Measurements from ENCODE around the gene BLID.

BLID gene

DNA sequence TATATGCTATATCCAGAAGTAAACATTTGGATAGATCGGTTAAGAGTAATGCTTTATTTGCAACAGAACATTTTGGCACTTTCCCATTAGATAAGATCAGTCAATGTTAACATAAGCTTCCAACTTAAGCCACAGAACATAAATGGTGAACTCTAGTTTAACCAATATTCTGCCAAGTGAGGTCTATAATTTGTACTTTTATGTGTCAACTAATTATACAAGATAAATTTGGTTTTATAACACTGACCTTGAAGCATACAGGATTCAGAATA lies 23.5 kb upstream of the BLID start:
- DNase-seq (ENCODE audit: low spot score): no peak

DNA sequence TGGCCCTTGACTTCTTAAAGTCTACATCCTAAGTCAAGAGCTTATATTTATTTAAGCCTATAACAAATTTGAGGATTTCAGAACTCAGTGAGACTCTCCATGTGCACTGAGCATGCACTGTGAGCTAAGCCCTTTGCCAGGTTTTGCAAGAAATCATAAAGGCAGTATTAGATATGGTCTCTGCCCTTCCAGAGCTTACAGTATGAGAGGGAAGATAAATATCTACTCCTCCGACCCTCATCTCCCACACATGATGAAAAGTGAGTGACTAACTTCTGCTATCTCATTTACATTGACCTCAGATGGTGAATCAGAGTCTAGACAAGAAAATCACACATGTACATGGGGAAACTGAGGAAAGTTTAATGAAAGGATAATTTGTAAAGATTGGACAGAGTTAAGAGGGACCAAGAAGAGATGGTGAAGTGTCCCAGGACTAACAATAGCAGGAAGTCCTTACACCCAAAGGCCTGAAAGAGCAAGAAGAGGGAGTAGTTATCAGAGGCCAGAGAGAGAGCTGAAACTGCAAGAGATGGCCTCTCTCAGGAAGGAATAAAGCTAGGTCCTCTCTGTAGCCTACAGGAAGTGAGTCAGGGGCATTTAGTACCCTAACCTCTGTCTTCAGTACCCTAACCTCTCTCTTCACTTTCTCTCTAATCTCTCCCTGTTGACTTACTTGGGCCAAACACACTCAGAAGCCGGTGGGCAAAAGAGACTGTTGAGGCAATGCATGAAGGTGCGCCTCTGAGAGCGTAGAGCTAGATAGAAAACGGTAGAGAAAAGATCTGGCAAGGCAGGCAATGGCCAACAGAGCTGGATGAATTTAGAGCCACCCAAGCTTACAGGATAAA lies 23.0 kb upstream of the BLID start:
- no peak for DNase-seq (ENCODE audit: low spot score)

DNA sequence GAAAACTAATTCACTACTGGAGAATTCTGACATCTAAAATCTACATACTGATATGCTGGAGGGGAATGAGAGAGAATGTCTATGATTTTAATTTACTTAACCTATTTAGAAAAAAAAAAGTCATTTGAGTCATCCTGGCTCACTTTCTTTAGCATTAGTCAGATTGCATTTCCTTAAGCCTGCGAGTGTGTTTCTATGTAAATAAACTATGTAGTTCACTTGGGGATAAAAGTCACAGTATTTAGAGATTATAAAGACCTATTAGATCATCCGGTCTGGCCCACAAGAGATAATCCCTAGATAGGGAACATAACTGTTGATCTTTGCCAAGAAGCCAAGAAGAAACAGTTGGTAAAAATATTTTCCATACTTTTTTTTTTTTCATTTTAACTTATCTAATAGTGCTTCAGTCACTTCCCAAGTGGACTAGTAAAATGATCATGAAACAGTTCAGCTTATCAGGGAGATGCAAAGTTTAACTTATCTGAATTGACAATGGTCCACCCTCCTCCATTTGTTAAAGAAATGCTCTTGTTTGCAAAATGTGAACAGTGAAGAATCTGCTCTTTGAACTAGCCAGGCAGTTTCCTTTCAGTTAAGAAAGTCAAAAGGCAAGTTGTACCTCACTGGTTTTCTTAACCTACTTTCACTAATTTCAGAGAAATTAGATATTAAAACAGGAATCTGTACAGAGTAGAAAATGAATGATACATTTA lies 21.2 kb upstream of the BLID start:
- no peak for DNase-seq (ENCODE audit: low spot score)

DNA sequence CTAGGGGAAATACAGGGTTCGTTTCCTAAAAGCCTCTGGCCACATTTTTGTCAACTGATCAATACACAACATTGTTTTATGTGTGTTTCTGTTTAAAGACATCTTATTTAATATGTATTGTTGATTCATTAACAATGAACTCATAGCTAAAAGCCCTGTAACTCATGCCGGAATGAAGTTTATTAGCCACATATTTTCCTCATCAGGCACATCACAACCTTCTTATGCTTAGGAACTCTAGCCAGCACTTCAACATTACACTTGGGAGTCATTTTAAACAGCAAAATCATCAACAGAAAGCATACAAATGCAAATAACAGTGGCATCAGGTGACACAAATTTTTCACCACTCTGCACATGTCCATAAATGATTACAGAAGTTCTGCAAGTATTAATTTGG lies 15.1 kb upstream of the BLID start:
- DNase-seq (ENCODE audit: low spot score): no peak

DNA sequence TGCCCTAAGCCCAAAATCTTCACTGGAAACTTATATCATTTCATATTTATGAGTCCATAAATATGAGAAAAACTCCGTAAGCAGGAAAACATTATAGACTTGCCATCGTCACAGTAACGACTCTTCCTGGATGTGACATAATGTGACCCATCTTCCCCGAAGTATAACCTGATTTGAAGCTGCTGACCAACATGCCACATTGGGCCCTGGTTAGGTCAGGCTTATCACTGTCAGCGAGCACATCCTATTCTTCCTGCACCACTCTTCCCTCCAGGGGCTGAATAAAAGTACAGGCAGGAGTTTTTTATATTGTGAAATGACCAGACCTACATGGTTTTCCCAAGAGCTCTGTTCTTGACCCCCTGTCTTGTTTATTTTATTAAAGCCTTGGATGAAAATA lies 12.1 kb upstream of the BLID start:
- DNase-seq (ENCODE audit: low spot score): no peak

DNA sequence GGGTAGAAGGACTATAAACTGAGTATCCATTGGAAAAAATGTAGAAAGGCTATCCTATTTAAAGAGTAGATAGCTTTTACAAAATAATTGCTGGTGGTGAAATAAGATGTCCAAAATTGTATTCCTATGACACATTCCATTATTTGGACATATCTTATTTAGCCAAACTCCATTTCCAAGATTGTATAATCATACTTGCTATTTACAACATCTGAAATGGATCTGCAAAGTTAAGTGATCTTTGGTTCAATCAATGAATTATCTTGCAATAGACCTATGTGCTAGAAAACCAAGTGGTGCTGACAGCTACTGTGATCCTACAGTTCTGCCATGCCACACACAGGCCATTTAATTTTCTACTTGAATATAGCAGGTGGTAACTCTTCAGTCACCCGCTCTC lies 11.0 kb upstream of the BLID start:
- no peak for DNase-seq (ENCODE audit: low spot score)

DNA sequence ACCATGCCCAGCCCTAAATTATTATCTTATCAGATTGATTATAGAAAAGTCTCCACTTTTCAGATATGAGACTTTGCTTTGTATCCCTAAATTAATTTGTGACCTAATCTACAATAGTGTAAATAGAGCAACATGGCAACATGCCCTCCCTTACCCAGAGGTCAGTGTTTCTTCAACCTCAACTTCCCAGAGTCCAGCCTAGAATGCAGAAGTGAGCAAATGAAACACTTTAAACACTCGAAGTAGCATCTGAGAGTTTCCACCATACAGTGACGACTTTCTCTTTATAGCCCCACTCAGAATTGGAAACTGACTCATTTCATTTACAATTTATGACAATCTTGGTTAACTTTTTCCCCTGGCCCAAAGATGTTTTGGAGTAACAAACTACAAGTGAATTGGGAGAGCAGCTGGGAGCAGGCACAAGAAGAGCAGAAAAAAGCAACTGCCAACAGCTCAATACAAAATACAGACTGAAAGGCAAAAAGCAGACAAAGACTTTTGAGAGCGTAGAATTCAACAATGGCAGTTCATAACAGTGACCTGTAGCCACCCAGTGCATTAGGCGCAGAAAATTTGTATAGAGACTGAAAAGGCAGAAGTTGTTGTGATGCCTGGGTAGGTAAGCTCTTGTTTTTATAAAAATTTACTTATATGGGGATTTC lies 10.1 kb upstream of the BLID start:
- peak; percentile 24 for DNase-seq (ENCODE audit: low spot score)

DNA sequence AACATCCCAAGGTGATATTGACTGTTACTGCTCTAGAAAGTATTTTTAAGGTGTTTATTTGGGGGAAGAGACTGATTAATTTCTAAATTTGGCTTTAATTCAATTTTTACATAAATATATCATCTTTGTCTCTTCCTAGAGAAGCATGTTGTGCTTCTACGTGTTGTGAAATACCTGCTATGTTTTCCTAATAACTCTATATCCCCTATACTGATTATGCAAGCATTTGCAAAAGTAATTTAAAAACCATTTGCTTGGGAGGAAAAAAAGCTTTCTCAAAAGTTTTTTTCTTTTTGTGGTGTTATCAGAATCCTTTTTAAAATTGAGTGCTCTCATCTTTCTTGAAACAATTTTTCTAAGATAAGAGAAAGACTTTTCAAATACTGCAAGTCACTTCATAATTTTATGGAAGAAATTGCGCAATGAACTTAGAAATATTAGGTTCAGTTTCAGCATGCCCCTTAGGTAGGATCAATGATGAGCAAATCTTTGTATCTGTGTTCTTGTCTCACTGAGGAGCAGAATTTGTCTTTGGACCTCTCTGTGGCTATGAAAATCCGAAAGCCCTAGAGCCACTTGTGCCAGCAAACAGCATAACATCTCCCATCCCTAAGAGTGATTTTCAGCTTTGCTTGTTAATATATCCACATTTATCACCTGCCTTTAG lies 7.4 kb upstream of the BLID start:
- DNase-seq (ENCODE audit: low spot score): no peak

DNA sequence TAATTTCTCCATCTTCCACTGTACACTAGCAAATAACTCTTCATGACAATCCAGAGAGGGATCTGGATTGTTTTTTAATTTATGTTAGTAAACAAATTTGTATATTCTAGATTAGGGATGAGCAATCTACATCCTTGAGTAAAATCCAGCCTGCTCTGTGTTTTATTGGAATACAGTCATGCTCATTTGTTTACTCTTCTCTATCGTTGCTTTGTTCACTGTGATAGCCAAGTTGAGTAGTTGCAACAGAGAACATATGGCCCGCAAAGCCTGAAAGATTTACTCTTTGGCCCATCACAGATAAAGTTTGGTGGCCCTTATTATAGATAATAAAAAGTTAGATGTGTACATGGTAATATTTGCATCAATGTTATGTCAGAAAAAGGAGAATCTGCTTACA lies 6.2 kb upstream of the BLID start:
- no peak for DNase-seq (ENCODE audit: low spot score)

DNA sequence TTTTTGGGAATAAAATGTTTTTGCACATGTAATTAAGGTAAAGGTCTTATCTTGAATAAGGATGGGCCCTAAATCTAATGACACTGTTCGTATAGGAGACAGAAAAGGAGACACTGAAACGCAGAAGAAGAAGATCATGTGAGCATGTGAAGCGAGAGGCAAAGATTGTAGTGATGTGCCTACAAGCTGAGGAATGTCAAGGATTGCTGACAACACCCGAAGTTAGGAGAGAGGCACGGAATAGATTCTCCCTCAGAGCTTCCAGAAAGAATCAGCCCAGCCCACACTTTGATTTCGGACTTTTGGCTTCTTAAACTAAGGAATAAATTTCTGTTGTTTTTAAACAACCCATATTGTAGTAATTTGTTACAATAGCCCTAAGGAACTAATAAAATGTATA lies 4.1 kb upstream of the BLID start:
- no peak for DNase-seq (ENCODE audit: low spot score)

DNA sequence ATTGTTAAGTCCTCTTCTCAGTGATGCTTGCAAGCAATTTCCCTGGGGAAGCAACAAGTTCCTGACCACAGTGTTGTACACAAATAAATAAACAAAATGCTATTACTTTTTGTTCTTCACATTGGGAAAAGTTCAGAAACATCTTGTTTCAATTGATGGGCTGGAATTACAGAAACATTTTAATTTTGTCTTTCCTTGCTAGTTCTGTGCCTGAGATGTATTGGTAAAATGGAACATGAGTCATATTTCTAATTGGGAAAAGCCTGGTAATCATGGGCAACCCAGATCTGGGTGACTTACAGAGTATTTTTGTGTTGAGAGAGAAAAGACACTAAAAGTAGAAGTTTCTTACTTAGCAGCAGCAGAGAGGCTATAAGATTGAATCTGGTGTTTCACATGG lies 576 bp upstream of the BLID start:
- no peak for DNase-seq (ENCODE audit: low spot score)

DNA sequence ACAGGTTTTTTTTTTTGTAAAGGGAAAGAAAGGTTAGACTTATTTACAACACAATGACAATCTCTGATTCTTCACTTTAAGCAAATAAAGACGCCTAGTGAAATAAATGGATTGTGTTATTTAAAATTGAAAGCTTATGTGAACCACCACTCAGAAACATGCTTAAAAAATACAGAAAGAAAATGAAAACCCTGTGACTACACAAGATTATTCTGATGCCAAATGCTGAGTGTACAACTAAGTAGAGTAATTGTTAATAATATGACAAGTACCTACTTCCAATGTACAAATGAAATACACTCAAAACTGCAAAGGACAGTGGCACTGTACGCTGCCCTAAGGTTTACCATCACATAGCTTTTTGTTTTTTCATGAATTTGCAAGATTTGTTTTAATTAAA lies 1.0 kb downstream of the BLID start:
- DNase-seq (ENCODE audit: low spot score): no peak

DNA sequence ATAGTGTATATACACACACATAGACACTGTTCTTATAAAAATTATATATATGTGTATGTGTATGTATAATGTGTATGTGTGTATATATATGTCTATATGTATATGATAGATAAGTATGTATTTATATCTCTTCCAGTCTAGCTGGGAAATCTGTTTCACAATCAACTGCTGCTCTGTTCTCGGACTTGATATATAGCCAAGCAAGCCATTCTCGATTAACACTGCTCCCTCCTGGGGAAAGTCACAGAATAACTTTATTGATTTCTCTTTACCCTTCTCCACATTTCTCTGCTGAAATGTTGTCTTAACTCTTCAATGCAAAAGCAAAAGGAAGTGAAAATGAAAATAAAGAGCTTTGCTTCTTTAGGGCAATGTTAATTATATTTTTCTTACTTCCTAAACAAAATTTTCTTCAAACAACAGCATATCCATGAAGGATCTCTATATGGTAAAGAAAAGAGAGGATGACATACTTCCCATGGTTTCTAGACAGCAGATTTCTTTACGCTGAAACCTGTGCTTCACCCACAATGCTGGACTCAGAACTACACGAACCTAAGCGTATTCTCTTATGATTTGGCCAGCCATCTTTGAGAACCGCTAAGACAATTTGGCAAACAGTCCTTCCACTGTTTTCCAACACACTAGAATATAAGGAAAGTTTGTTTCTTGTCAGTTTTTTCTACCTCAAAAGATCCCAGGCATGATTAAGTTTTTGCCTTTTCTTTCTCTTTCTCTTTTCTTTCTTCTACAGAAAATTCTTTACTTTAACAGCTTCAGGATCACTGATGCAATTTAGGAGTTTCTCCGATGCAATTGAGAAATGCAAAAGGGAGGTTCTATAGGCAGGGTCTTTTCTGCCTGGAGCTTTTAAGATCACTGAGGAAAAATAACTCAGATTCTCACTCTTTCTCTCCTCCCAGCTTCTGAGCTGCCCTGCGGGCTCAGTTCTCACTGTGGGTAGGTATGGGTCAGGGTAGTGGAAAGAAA lies 1.9 kb downstream of the BLID start:
- DNase-seq (ENCODE audit: low spot score): no peak

DNA sequence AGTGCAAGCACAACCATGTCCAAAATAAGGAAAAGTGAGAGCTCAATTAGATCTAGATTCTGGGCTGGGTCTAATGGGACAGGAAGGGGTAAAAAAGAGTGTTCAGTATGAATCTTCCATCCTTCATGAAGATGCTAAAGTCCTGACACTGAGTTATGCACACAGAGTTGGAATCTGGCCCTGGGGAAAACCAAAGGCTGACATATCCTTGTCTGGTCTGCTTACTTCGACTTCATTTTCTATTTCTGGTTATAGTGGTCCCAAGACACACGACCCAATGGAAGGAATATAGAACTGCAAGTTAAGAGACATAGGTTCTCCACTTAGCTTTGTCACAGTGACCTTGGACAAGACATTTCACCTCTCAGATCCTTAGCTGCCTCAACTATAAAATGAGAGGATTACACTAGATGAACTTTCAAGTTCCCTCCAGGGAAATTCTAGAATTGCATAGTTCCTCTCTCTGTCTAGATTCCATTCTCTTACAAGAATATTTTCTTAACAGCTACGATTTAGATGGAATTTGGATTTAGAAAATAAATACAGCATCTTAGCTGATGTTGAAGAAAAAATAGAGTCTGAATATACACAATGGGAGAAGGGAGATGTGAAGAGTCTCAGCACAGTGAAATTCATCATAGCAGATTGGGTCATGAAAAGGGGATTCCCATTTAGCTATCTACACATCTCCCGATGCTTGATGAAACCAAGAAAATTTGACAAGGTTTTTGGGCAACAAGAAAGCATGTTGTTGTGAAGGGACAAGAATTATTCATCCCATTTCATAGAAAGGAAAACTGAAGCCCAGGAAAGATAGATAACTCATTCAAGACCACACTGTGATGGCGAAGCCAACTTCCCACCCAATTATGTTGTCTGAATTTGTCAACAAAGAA lies 3.3 kb downstream of the BLID start:
- DNase-seq (ENCODE audit: low spot score): no peak

DNA sequence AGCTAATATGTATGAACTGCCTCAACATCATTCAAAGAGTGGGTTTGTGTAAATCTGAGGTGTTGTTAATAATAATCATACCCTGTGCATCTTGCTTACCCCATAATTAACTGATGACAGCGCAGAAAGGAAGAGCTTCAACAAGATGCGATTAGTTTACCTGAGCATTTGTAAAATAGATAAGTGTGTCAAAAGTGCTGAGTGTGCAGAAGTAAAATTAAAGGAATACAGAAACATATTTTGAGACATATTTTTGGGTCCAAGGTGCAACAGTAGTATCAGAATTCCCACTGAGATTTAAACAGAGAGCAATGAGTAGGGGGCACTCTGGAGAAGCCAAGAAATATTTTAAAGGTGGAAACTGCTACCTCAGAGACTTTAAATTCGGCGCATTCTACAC lies 6.1 kb downstream of the BLID start:
- DNase-seq (ENCODE audit: low spot score): no peak

DNA sequence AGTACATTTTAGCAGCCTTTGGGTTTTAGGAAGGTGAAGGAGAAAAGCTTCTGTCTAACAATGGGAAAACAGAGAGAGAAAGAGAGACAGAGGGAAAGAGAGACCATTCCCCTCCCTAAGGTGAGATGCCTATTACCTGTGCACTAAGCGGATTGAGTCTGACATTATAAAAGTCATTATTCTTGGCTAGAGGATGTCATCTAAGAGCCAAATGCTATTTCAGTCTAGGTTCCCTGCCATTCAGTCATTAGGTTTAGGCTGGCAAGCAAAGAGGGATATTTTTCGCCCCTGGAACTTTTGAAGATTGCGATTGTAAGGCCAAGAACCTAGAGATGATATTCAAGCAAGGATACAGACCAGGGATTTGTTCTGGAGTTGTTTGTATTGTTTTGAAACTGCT lies 7.2 kb downstream of the BLID start:
- DNase-seq (ENCODE audit: low spot score): no peak

DNA sequence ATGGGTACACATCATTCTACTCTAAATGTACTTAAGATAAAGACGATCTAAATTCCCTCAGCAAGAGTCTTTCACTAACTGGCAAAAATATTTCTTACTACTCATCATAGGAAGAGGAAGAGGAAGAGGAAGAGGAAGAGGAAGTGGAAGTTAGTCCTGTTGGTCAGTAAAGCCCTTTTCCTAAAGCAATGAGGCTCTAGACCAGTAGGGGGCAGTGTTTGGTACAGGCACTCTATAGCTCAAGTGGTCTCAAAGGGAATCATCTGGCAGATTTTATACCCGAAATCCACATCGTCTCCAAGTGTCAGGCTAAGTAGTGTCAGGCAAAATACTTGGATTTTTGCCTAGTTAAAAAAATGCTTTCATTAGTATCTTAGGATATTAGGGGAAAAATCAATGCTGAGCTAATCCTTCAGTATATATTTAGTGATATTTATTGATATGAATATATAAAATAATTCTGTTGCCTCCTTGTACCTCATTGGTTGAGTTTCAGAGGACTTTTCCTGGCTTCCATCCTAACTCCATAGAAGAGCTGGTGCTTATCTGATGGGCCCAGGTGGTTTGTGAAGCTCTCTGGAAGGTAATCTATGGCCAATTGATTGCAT lies 7.7 kb downstream of the BLID start:
- peak; percentile 69 for DNase-seq (ENCODE audit: low spot score)

DNA sequence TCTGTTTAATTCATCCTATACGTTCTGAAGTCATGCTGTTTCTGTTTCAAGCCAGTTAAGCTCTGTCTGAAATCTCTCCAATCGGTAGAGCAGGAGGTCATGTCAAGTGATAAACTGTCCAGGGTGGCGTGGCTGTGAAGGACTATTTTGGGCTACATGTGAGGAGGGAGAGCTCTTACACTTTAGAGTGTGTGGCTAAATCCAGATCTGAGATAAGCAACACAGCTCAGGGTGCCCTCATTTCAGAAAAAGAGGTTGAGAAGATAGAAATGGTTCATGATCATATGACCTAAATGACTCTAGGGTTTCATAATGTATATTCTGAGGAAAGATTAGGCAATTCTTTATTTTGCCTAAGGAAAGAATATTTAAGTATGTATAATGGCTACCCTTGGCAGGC lies 8.4 kb downstream of the BLID start:
- DNase-seq (ENCODE audit: low spot score): no peak

DNA sequence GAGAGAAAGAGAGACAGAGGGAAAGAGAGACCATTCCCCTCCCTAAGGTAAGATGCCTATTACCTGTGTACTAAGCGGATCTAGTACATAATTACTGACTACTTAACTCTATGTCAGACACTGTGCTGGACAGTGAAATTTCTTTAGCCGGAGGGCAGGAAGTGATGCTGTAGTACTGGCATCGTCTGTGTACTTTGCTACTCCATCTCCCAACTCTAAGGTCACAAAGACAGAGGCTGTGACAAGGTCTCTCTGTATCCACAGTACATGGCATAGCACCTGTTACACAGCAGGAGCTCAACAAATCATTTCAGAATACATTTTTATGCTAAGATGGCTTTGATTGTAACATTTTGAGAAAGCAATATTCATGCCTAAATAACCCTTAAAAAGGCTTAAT lies 9.0 kb downstream of the BLID start:
- no peak for DNase-seq (ENCODE audit: low spot score)
